Calu3 (cell line): ENCODE data around the gene ECHDC1. TPM values are rescaled to one million over a fixed set of nuclear protein-coding genes. Genes with fewer than 3 reads are reported as not detected.
"Not testable (repeated sequence)": the region's sequence is repeated elsewhere in the genome, so short reads cannot be mapped to it uniquely, and the experiment has no call there.

ENCODE experiments used
- BruUV-seq: library from RNA; stranded (reverse); fragments of 400-500 nt; replicated peaks from 2 replicates; lab custom pipeline; 2021; lab: Mats Ljungman, UMichigan
- CTCF ChIA-PET: fragments of 300-600 bp; sonication (Branson Sonifier 250); formaldehyde crosslinking; loops from one replicate; lab custom pipeline; 2022; ENCODE audit warnings: antibody characterized with exemption; lab: Charles Lee
- DNase-seq: peaks from one replicate; pipeline ENCODE4 v3.0.0; 2022
- H3K27ac Mint-ChIP-seq: one replicate; pipeline ENCODE4 v1.8.0; 2022; ENCODE audit warnings: mixed read lengths; ENCODE audit not compliant: unreplicated experiment
- H3K27me3 Mint-ChIP-seq: one replicate; pipeline ENCODE4 v1.8.0; 2022; ENCODE audit warnings: mixed read lengths; ENCODE audit not compliant: unreplicated experiment
- H3K36me3 Mint-ChIP-seq: one replicate; pipeline ENCODE4 v1.8.0; 2022; ENCODE audit warnings: mild to moderate bottlenecking, moderate library complexity, mixed read lengths; ENCODE audit not compliant: insufficient read depth, unreplicated experiment
- H3K4me1 Mint-ChIP-seq: one replicate; pipeline ENCODE4 v1.8.0; 2022; ENCODE audit warnings: mild to moderate bottlenecking, low read depth, mixed read lengths; ENCODE audit not compliant: unreplicated experiment
- H3K4me3 Mint-ChIP-seq: one replicate; pipeline ENCODE4 v1.8.0; 2022; ENCODE audit warnings: mild to moderate bottlenecking, low read depth, moderate library complexity, mixed read lengths; ENCODE audit not compliant: unreplicated experiment
- H3K9me3 Mint-ChIP-seq: one replicate; pipeline ENCODE4 v1.8.0; 2022; ENCODE audit warnings: low read depth, mixed read lengths; ENCODE audit not compliant: unreplicated experiment
- intact Hi-C: fragments of 100-400 bp; cut with micrococcal nuclease; formaldehyde crosslinking; loops from one replicate; pipeline ENCODE4 v1.10.0; 2022; ENCODE audit not compliant: unreplicated experiment
- total RNA-seq: library from RNA; stranded (reverse); gene quantifications from 2 replicates; pipeline ENCODE4 v1.2.3, GENCODE V29; 2022
- TF ChIP-seq, protein P1 (sequence below): fragments of 200-600 bp; IDR thresholded peaks from one replicate; pipeline ENCODE4 v1.8.0; 2022; ENCODE audit warnings: antibody characterized with exemption; ENCODE audit not compliant: unreplicated experiment

Gene ECHDC1
- total RNA-seq, 1 experiment from 2014 or later, result 42.5 TPM

GRCh38 chr6:127385668-127386430 is 42.4 kb upstream of the ECHDC1 start:
- CTCF ChIA-PET, result no interaction called here
- Mint-ChIP-seq H3K27me3 (no peaks in the 10 kb centered on the region), H3K4me1 (no peaks in the 10 kb centered on the region), H3K4me3 (no peak overlapping the region), H3K9me3 (no peaks in the 10 kb centered on the region), H3K36me3 (no peaks in the 10 kb centered on the region), H3K27ac (no peak overlapping the region)
- BruUV-seq, result no TSS peak
- TF ChIP-seq, protein P1, sequence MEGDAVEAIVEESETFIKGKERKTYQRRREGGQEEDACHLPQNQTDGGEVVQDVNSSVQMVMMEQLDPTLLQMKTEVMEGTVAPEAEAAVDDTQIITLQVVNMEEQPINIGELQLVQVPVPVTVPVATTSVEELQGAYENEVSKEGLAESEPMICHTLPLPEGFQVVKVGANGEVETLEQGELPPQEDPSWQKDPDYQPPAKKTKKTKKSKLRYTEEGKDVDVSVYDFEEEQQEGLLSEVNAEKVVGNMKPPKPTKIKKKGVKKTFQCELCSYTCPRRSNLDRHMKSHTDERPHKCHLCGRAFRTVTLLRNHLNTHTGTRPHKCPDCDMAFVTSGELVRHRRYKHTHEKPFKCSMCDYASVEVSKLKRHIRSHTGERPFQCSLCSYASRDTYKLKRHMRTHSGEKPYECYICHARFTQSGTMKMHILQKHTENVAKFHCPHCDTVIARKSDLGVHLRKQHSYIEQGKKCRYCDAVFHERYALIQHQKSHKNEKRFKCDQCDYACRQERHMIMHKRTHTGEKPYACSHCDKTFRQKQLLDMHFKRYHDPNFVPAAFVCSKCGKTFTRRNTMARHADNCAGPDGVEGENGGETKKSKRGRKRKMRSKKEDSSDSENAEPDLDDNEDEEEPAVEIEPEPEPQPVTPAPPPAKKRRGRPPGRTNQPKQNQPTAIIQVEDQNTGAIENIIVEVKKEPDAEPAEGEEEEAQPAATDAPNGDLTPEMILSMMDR, result no peak
- intact Hi-C loops, result no loop called here
- DNase-seq, result no peak

- intact Hi-C loops, CTCF ChIA-PET, H3K27me3 Mint-ChIP-seq, H3K36me3 Mint-ChIP-seq, DNase-seq, H3K9me3 Mint-ChIP-seq, H3K27ac Mint-ChIP-seq, H3K4me3 Mint-ChIP-seq, BruUV-seq, H3K4me1 Mint-ChIP-seq: not testable (repeated sequence)
These were observed 41.4 kb upstream of the ECHDC1 start for GRCh38 chr6:127384848-127385247.

DNA sequence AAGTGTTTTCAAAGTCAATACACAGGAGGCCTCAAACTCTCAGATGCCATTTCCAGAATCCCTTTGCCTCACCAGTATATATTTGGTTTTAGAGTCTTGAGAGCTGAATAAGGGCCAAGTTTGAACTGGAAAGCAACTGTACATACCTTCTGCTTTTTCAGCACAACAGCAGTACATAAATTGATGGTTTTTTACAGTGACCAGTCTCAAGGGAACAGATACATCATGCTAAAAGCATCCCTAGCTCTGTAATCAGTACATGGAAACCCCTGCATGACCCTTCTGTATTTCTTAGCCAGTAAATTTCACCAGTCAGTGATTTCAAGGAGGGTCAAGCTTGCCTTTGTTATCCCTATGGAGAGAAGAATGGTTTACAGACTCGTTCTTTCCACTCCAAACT is 40.6 kb upstream of the ECHDC1 start:
- CTCF ChIA-PET, result no interaction called here
- Mint-ChIP-seq H3K4me3 (no peak overlapping the region), H3K27me3 (no peaks in the 10 kb centered on the region), H3K36me3 (no peaks in the 10 kb centered on the region), H3K9me3 (no peaks in the 10 kb centered on the region), H3K4me1 (no peaks in the 10 kb centered on the region), H3K27ac (no peak overlapping the region)
- no peak for DNase-seq
- intact Hi-C loops, result no loop called here
- TF ChIP-seq, protein P1, result no peak
- BruUV-seq, result no TSS peak

GRCh38 chr6:127382413-127382812 is 39.0 kb upstream of the ECHDC1 start:
- no peak overlapping the region for H3K27ac Mint-ChIP-seq
- H3K4me1 Mint-ChIP-seq, result no peaks in the 10 kb centered on the region
- TF ChIP-seq, protein P1, result no peak
- H3K9me3 Mint-ChIP-seq, result no peaks in the 10 kb centered on the region
- H3K4me3 Mint-ChIP-seq, result no peak overlapping the region
- DNase-seq, result no peak
- intact Hi-C loops, result no loop called here
- no peaks in the 10 kb centered on the region for H3K27me3 Mint-ChIP-seq
- no peaks in the 10 kb centered on the region for H3K36me3 Mint-ChIP-seq
- no TSS peak for BruUV-seq
- CTCF ChIA-PET, result no interaction called here

- H3K27me3 Mint-ChIP-seq, result no peaks in the 10 kb centered on the region
- H3K36me3 Mint-ChIP-seq, result no peaks in the 10 kb centered on the region
- BruUV-seq, result no TSS peak
- no peak overlapping the region for H3K4me3 Mint-ChIP-seq
- DNase-seq, result no peak
- no peak overlapping the region for H3K27ac Mint-ChIP-seq
- CTCF ChIA-PET, result no interaction called here
- TF ChIP-seq, protein P1, result no peak
- no peaks in the 10 kb centered on the region for H3K9me3 Mint-ChIP-seq
- no peaks in the 10 kb centered on the region for H3K4me1 Mint-ChIP-seq
- intact Hi-C loops, result no loop called here
These were observed 38.0 kb upstream of the ECHDC1 start for GRCh38 chr6:127381384-127381783.
